Left ventricle myocardium inferior (tissue), 1 donor: ENCODE measurements around the gene PPM1G. TPM values are rescaled to one million over a fixed set of nuclear protein-coding genes. Genes with fewer than 3 reads are reported as not detected.
"Not testable (repeated sequence)": the region's sequence is repeated elsewhere in the genome, so short reads cannot be mapped to it uniquely, and the experiment has no call there.

Experiments used
- DNase-seq: peaks from one replicate; pipeline ENCODE4 v3.0.0-alpha.2; 2020
- H3K27ac ChIP-seq: fragments of 200-600 bp; replicated peaks from 2 replicates; pipeline ENCODE4 v1.8.0; 2021
- H3K27me3 ChIP-seq: fragments of 200-600 bp; 2 replicates; pipeline ENCODE4 v1.8.0; 2021; ENCODE audit warnings: low read depth
- H3K36me3 ChIP-seq: fragments of 200-600 bp; 2 replicates; pipeline ENCODE4 v1.8.0; 2021
- H3K4me1 ChIP-seq: fragments of 200-600 bp; 2 replicates; pipeline ENCODE4 v1.8.0; 2021
- H3K4me3 ChIP-seq: fragments of 200-600 bp; 2 replicates; pipeline ENCODE4 v1.8.0; 2021; ENCODE audit warnings: mild to moderate bottlenecking, moderate library complexity
- H3K9me3 ChIP-seq: fragments of 200-600 bp; replicated peaks from 2 replicates; pipeline ENCODE4 v1.8.0; 2021
- CTCF ChIP-seq: fragments of 200-600 bp; IDR thresholded peaks from 2 replicates; pipeline ENCODE4 v1.8.0; 2021; ENCODE audit warnings: antibody characterized with exemption, mild to moderate bottlenecking, borderline replicate concordance
- intact Hi-C: fragments of 100-400 bp; cut with micrococcal nuclease; formaldehyde crosslinking; loops from one replicate; pipeline ENCODE4 v1.11.0; 2022
- total RNA-seq: library from RNA; stranded (reverse); fragmentation: NEBNext Ultra II Directional; extraction: Animal tissue kit (Norgen Biotek cat#: 25700); gene quantifications from one replicate; pipeline ENCODE4 v1.2.1, GENCODE V29; 2021
- donor health status: DM: no; HTN: yes; CAD: no; lungs with severe emphysema.

The PPM1G gene
- total RNA-seq, 1 donor from 2014 or later = 34.4 TPM

GRCh38 chr2:27356056-27356381 is 53.4 kb downstream of the PPM1G start:
- intact Hi-C loops = no loop called here
- Histone ChIP-seq H3K27ac (peak overlapping the region; percentile 97), H3K36me3 (no peaks in the 10 kb centered on the region), H3K4me1 (peaks cover 51% of the 10 kb centered on the region), H3K27me3 (no peaks in the 10 kb centered on the region), H3K9me3 (no peaks in the 10 kb centered on the region), H3K4me3 (peak overlapping the region; percentile 93)
- TF ChIP-seq CTCF = no peak
- no peak for DNase-seq

- no peak for DNase-seq
- TF ChIP-seq CTCF = no peak
- Histone ChIP-seq H3K27ac (no peak overlapping the region), H3K27me3 (no peaks in the 10 kb centered on the region), H3K36me3 (peaks cover 7% of the 10 kb centered on the region), H3K4me1 (peaks cover 51% of the 10 kb centered on the region), H3K4me3 (no peak overlapping the region), H3K9me3 (no peaks in the 10 kb centered on the region)
- intact Hi-C loops = no loop called here
Observed at GRCh38 chr2:27354597-27354927, 54.8 kb downstream of the PPM1G start.

- H3K4me1 ChIP-seq = peaks cover 51% of the 10 kb centered on the region
- H3K27ac ChIP-seq = no peak overlapping the region
- H3K9me3 ChIP-seq = no peaks in the 10 kb centered on the region
- H3K27me3 ChIP-seq = no peaks in the 10 kb centered on the region
- H3K36me3 ChIP-seq = peaks cover 9% of the 10 kb centered on the region
- TF ChIP-seq CTCF = no peak
- no peak overlapping the region for H3K4me3 ChIP-seq
- DNase-seq = no peak
- intact Hi-C loops = no loop called here
Observed at GRCh38 chr2:27353762-27354596, 55.4 kb downstream of the PPM1G start.

- intact Hi-C loops, H3K4me3 ChIP-seq, DNase-seq, H3K27ac ChIP-seq, H3K27me3 ChIP-seq, H3K36me3 ChIP-seq, H3K9me3 ChIP-seq: not testable (repeated sequence)
- H3K4me1 ChIP-seq = peaks cover 50% of the 10 kb centered on the region
Observed at GRCh38 chr2:27353386-27353761, 56.0 kb downstream of the PPM1G start.

- no peaks in the 10 kb centered on the region for H3K27me3 ChIP-seq
- peaks cover 36% of the 10 kb centered on the region for H3K4me1 ChIP-seq
- H3K36me3 ChIP-seq = peaks cover 9% of the 10 kb centered on the region
- no peak for TF ChIP-seq CTCF
- H3K9me3 ChIP-seq = no peaks in the 10 kb centered on the region
- H3K4me3 ChIP-seq = no peak overlapping the region
- H3K27ac ChIP-seq = no peak overlapping the region
- DNase-seq = no peak
- intact Hi-C loops = no loop called here
Observed at GRCh38 chr2:27351802-27352598, 57.4 kb downstream of the PPM1G start.
